GM21526 (cell line): ENCODE results near the gene IL12RB1.
"Not testable (repeated sequence)": the region's sequence is repeated elsewhere in the genome, so short reads cannot be mapped to it uniquely, and the experiment has no call there.

Source experiments
- ATAC-seq: cut with Tn5 transposase; IDR thresholded peaks from one replicate; pipeline ENCODE4 v1.9.1; 2021; ENCODE audit warnings: moderate library complexity; ENCODE audit not compliant: unreplicated experiment, low FRiP score

IL12RB1 gene

GRCh38 chr19:18091217-18091608, 4.5 kb upstream of the IL12RB1 start:
- ATAC-seq = no peak

- no peak for ATAC-seq
Measured at GRCh38 chr19:18090545-18091216, 3.9 kb upstream of the IL12RB1 start.

- no peak for ATAC-seq
Measured at GRCh38 chr19:18089726-18090125, 3.0 kb upstream of the IL12RB1 start.

GRCh38 chr19:18089096-18089541, 2.4 kb upstream of the IL12RB1 start:
- not testable (repeated sequence) for ATAC-seq

- ATAC-seq = no peak
Measured at GRCh38 chr19:18085702-18086457, 854 bp downstream of the IL12RB1 start.

- no peak for ATAC-seq
Measured at GRCh38 chr19:18083929-18084684, 2.6 kb downstream of the IL12RB1 start.

GRCh38 chr19:18074192-18074591, 12.5 kb downstream of the IL12RB1 start:
- no peak for ATAC-seq

GRCh38 chr19:18073197-18073596, 13.5 kb downstream of the IL12RB1 start:
- no peak for ATAC-seq

GRCh38 chr19:18072335-18072734, 14.4 kb downstream of the IL12RB1 start:
- no peak for ATAC-seq

- no peak for ATAC-seq
Measured at GRCh38 chr19:18070181-18070580, 16.6 kb downstream of the IL12RB1 start.

GRCh38 chr19:18069383-18069782, 17.4 kb downstream of the IL12RB1 start:
- ATAC-seq = no peak

- no peak for ATAC-seq
Measured at GRCh38 chr19:18068395-18068794, 18.3 kb downstream of the IL12RB1 start.

GRCh38 chr19:18065173-18065495, 21.6 kb downstream of the IL12RB1 start:
- no peak for ATAC-seq

- ATAC-seq = no peak
Measured at GRCh38 chr19:18063463-18063862, 23.3 kb downstream of the IL12RB1 start.

GRCh38 chr19:18062028-18062427, 24.7 kb downstream of the IL12RB1 start:
- no peak for ATAC-seq

GRCh38 chr19:18060472-18060871, 26.3 kb downstream of the IL12RB1 start:
- ATAC-seq = no peak

GRCh38 chr19:18059902-18060301, 26.8 kb downstream of the IL12RB1 start:
- ATAC-seq = no peak

- no peak for ATAC-seq
Measured at GRCh38 chr19:18059297-18059696, 27.4 kb downstream of the IL12RB1 start.

- no peak for ATAC-seq
Measured at GRCh38 chr19:18058208-18059009, 28.3 kb downstream of the IL12RB1 start.

GRCh38 chr19:18057557-18057956, 29.2 kb downstream of the IL12RB1 start:
- ATAC-seq = no peak

- ATAC-seq = no peak
Measured at GRCh38 chr19:18055967-18056366, 30.8 kb downstream of the IL12RB1 start.
